T-helper 1 cell treated with Interleukin-12 subunit alpha and Interleukin-12 subunit beta and Interleukin-4 antibody, amounts not matched to agents 30 μg/mL and 1 μg/mL, for 36 hours (primary cell): ENCODE data around the gene HACD2.
"Not testable (repeated sequence)": the region's sequence is repeated elsewhere in the genome, so short reads cannot be mapped to it uniquely, and the experiment has no call there.

ENCODE experiments used
- H3K27ac Mint-ChIP-seq: one replicate; pipeline ENCODE4 v1.8.0; 2021; ENCODE audit warnings: mild to moderate bottlenecking, mixed read lengths
- H3K27me3 Mint-ChIP-seq: one replicate; pipeline ENCODE4 v1.8.0; 2021; ENCODE audit warnings: low read depth, mixed read lengths
- H3K36me3 Mint-ChIP-seq: one replicate; pipeline ENCODE4 v1.8.0; 2021; ENCODE audit warnings: low read depth, mixed read lengths
- H3K4me1 Mint-ChIP-seq: one replicate; pipeline ENCODE4 v1.8.0; 2021; ENCODE audit warnings: low read depth, mixed read lengths
- H3K4me3 Mint-ChIP-seq: one replicate; pipeline ENCODE4 v1.8.0; 2021; ENCODE audit warnings: mild to moderate bottlenecking, moderate library complexity, mixed read lengths
- H3K9me3 Mint-ChIP-seq: one replicate; pipeline ENCODE4 v1.8.0; 2021; ENCODE audit warnings: mixed read lengths

Gene HACD2

DNA sequence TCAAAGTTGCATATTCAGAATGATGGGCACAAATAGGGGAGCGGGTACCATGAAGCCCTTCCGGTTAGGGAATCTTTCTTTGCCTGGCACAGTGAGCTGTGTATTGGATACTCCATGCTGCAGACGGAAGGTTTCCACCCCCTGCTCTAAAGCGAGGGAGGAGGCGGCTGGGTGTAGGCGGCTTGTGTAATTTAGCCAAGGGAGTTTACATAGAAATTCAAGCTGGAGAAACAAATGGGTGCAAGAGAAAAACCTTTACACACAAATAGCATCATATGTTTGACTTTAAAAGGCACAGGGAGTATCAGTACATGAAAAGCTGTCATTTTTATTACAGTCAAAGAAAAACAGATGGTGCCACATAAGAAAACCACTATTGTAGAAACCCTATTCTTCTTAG lies 76.7 kb downstream of the HACD2 start:
- no peak overlapping the region for H3K27ac Mint-ChIP-seq
- H3K4me3 Mint-ChIP-seq = no peak overlapping the region

DNA sequence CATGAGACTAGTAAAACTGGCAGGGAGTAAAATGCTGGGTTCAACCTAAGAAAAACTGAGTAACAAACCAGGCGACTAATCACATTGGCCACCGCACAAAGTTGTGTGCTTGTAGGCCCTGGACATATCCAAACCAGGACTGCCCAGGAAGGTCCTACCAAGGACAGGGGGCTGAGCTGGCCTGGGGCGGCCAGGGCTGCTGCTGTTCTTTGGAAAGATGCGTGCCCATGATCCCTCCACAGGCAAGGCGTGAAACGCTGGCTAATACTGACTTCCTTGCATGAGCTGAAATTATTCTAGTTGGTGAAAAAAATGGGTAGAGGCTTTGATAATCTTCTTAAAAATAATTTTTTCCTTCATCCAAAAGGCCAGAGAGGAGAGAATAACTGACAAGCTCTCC lies 79.0 kb downstream of the HACD2 start:
- Mint-ChIP-seq H3K27me3 (no peaks in the 10 kb centered on the region), H3K36me3 (no peaks in the 10 kb centered on the region), H3K4me1 (no peaks in the 10 kb centered on the region), H3K9me3 (no peaks in the 10 kb centered on the region), H3K4me3 (no peak overlapping the region), H3K27ac (no peak overlapping the region)

More for the DNA sequence above, 76.7 kb downstream of the HACD2 start:
- Mint-ChIP-seq H3K27me3 (no peaks in the 10 kb centered on the region), H3K36me3 (peaks cover 4% of the 10 kb centered on the region), H3K9me3 (no peaks in the 10 kb centered on the region), H3K4me1 (no peaks in the 10 kb centered on the region)

DNA sequence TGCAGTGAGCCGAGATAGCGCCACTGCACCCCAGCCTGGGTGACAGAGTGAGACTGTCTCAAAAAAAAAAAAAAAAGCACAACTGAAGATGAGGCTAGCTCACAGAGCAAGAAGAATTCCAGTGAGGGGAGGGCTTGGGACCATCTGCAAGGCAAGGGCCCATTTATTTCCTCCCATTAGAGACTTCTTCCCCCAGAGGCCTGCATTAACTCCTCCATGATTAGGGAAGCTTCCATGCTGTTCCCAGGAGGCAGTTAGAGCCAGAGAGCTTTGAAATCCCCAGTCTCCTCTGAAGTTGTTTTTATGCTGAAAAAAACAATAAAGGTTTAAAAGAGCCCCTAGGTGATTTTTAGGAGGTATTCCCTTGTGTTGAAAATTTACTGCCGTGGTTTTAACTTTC lies 81.7 kb downstream of the HACD2 start:
- H3K4me3 Mint-ChIP-seq = no peak overlapping the region
- no peak overlapping the region for H3K27ac Mint-ChIP-seq
- H3K27me3 Mint-ChIP-seq = no peaks in the 10 kb centered on the region
- H3K4me1 Mint-ChIP-seq = no peaks in the 10 kb centered on the region
- no peaks in the 10 kb centered on the region for H3K9me3 Mint-ChIP-seq
- H3K36me3 Mint-ChIP-seq = no peaks in the 10 kb centered on the region

DNA sequence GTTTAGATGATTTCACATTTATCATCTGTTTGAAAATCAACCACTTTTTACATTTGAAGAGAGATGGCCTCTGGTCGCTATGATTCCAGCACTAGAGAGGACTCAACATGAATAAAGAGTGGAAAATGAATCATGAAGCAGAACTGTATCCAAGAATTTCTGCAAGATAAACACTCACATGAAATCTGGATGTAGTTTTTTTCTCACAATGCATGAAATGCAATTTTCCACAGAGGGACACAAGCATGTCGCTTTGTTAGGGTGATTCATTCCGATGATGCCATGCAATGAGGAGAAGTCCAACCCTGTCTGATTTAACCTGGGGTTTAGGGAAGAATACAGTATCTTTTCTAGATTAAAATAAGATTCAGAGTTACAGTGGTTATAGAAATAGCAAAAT lies 85.5 kb downstream of the HACD2 start:
- Mint-ChIP-seq H3K27ac (no peak overlapping the region), H3K9me3 (no peaks in the 10 kb centered on the region), H3K4me1 (no peaks in the 10 kb centered on the region), H3K36me3 (no peaks in the 10 kb centered on the region), H3K27me3 (no peaks in the 10 kb centered on the region), H3K4me3 (no peak overlapping the region)

DNA sequence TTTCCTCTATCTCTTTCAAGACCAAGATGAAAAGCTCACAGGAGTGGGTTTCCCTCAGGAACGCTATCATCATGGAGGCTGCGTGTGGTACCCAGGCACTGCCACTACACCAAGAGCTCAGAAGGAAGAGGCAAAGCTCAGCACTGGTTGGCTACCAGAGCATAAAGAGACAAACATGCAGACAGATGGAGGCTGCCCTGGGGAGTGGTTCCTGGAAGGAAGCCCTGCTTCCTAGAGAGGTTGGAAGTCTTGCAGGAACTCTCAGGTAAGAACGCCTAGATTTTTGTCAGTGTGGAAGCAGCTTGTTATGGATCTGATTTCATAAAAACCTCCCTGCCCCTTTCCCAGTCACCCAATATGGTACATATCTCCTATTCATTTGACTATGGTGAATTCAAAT lies 86.1 kb downstream of the HACD2 start:
- Mint-ChIP-seq H3K9me3 (no peaks in the 10 kb centered on the region), H3K36me3 (no peaks in the 10 kb centered on the region), H3K27me3 (no peaks in the 10 kb centered on the region), H3K4me1 (no peaks in the 10 kb centered on the region), H3K4me3 (no peak overlapping the region), H3K27ac (no peak overlapping the region)

DNA sequence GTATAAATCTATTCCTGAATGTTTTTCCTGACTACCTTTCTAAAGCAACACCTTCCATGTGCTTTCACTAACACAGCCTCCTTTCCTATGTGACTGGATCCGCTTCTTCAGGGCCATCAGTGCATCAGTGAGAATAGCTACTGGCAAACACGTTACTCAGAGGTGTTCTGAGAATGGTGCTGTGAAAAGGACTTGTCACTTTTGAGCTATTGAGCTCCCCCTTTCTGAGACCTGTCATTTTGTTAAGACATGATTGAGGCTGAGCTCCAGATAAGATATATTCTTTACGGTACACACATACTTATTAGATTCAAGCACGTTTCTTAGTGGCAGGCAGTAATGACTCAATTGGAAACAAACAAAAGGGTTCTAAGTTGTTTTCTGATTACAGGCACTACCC lies 90.9 kb downstream of the HACD2 start:
- Mint-ChIP-seq H3K9me3 (no peaks in the 10 kb centered on the region), H3K27me3 (no peaks in the 10 kb centered on the region)

DNA sequence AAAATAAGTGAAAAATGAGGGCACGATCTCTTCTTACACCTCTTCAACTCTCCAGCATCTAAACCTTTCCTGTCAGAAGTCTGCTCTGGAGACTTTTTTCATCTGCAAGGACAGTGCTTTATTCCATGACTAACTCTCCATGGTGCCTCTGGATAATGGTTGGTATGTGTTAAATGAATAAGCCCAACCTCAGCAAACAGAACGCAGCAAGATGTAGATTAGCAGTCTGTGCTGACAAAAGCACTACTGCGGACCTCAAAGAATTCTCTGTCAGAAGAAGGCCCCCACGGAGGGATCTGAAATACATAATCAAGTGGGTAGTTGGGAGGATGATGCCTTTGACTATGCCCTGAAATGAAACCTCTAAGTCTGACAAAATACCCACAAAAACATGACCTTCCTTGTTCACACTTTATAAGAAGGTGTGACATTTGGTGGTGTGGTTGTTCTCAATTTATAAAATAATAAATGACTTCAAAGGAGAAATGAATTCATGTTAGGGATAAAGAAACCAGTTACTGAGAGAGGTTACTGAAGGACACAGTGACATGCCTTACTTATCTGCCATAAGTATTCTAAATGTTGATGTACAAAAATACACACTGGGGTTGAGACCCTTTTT lies 92.8 kb downstream of the HACD2 start:
- H3K4me1 Mint-ChIP-seq = no peaks in the 10 kb centered on the region
- H3K27ac Mint-ChIP-seq = no peak overlapping the region
- H3K36me3 Mint-ChIP-seq = no peaks in the 10 kb centered on the region
- H3K27me3 Mint-ChIP-seq = no peaks in the 10 kb centered on the region
- no peak overlapping the region for H3K4me3 Mint-ChIP-seq
- no peaks in the 10 kb centered on the region for H3K9me3 Mint-ChIP-seq

More for the DNA sequence above, 90.9 kb downstream of the HACD2 start:
- Mint-ChIP-seq H3K4me3 (no peak overlapping the region), H3K4me1 (no peaks in the 10 kb centered on the region), H3K36me3 (no peaks in the 10 kb centered on the region), H3K27ac (no peak overlapping the region)

DNA sequence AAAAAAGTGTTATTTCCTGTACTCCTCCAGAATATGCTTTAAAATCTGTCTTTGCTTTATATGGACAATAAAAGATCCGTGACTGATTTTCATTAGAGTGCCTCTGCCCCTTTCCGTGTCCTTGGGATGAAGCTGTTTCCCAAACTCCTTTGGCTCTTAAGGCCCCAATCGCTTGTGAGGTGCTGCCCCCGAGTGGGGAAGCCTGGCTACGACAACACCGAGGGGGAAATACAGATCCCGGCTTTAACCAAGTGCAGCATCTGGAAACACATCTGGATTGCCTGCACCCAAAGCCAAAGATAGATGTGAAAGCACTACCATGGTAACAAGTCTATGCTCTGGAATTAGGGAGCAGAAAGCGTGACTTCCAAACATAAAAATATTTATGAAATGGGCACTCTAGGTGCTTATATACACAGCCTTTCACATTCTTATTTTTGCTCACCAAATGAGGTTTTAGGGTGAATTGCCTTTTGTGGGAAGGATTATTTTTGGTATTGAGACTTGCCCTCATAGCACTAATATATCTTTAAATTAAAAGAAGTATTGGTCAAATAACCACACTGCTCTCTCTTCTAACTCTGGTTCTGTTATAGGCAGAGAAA lies 95.4 kb downstream of the HACD2 start:
- Mint-ChIP-seq H3K27me3 (no peaks in the 10 kb centered on the region), H3K9me3 (no peaks in the 10 kb centered on the region), H3K36me3 (no peaks in the 10 kb centered on the region), H3K4me1 (no peaks in the 10 kb centered on the region), H3K4me3 (no peak overlapping the region), H3K27ac (no peak overlapping the region)

DNA sequence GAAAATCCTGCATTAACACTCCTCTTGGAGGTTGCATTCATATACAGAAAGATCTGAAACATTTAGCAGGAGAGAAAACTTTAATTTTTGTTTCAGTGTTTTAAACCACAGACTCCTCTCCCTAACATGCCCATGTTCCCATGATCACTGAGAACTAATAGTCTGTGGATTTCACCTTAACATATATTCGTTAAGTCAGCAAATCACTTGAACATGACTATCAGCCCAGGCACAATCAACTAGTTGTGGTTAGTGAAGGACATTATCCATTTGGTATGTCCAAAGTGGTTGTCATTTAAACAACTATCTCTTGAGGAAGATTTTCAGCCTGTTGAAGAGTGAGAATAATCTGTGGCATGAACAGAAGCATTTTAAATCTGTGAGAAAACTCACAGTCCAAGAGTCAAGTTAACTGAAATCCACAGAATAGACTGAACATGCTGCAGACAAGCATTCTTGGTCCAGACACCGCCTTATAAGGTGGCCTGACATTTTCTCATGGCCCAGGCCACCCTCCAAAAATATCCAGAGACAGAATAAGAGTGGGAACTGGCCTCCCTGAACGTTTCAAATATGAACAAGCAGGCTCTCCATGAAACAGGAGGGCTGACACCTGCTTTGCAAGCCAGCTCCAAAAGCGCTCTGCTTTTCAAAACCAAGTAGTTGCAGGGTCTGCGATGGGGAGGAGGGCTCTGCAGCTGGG lies 96.1 kb downstream of the HACD2 start:
- Mint-ChIP-seq H3K4me3 (no peak overlapping the region), H3K9me3 (no peaks in the 10 kb centered on the region), H3K4me1 (no peaks in the 10 kb centered on the region), H3K27me3 (no peaks in the 10 kb centered on the region), H3K36me3 (no peaks in the 10 kb centered on the region), H3K27ac (no peak overlapping the region)

DNA sequence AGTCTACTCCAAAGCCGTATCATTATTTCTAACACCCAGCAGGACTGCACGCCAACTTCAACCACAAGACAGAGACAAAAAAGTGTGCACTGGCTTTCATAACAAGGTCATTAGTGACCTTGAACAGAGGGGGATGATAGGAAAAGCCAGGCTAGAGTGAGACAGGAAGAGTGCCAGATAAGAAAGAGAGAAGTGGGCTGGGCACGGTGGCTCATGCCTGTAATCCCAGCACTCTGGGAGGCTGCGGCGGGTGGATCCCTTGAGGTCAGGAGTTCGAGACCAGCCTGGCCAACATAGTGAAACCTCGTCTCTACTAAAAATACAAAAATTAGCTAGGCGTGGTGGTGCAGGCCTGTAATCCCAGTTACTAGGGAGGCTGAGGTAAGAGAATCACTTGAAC lies 97.8 kb downstream of the HACD2 start:
- not testable (repeated sequence) for H3K27me3 Mint-ChIP-seq, H3K4me3 Mint-ChIP-seq, H3K4me1 Mint-ChIP-seq, H3K27ac Mint-ChIP-seq, H3K36me3 Mint-ChIP-seq, H3K9me3 Mint-ChIP-seq

DNA sequence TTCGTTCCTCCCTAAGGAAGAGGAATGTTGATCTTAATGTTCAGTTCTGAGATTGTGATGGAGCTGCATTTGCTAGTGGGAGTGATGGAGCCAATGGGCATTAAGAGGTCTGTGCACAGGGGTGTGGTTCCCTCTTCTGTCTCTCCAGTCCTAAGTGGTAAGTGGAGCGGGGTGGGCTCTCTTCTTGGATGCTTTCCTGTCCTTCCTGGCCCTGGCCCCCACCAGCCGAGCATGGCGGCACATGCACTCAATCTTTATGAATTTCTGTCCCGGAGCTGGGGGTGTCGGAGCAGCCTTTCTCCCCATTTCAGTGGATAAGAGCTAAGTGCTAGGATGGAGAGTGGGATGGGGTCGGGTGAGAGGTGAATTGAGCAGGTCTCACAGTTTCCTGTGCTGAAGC lies 98.4 kb downstream of the HACD2 start:
- Mint-ChIP-seq H3K9me3 (no peaks in the 10 kb centered on the region), H3K27ac (no peak overlapping the region), H3K4me3 (no peak overlapping the region), H3K4me1 (no peaks in the 10 kb centered on the region), H3K27me3 (no peaks in the 10 kb centered on the region), H3K36me3 (no peaks in the 10 kb centered on the region)

DNA sequence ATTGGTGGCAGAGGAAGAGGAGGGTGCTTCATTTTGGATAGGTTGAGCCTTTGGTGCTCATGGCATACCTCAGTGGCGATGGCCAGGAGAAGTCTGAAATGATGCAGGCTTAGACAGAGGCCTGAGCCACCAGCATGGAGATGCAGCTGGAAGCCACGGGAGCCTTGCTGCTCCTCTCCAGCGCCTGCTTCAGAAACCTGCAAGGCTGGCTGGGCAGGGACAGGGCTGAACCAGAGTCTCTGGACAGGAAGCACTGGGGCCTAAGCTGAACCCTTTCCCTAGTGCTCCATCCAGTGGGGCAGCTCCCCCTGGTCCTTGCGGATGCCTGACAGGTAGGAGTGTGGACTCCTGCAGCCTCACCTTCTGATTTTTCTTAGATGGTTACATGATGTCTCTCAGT lies 99.3 kb downstream of the HACD2 start:
- no peaks in the 10 kb centered on the region for H3K9me3 Mint-ChIP-seq
- H3K27me3 Mint-ChIP-seq = peaks cover 5% of the 10 kb centered on the region
- H3K36me3 Mint-ChIP-seq = no peaks in the 10 kb centered on the region
- H3K27ac Mint-ChIP-seq = no peak overlapping the region
- no peak overlapping the region for H3K4me3 Mint-ChIP-seq
- H3K4me1 Mint-ChIP-seq = no peaks in the 10 kb centered on the region

DNA sequence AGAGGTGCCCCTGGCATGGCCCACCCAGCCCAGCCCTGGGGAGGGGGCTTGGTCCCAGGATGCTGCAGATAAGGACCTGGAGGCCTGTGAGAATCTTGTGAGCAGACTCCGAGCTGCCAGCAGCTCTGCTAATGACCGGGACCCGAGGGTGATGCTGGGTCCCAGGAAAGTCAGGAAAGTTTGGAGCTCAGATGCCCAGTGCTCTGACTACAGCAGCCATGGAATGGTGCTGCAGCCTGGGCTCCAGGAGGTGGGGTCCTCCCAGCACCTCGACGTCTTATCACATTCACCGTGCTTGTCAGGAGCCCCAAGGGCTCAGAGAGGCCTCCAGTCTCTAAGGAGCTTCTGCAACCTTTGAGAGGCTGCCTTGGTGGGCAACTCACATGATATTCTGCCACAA lies 101.7 kb downstream of the HACD2 start:
- H3K9me3 Mint-ChIP-seq = no peaks in the 10 kb centered on the region
- no peak overlapping the region for H3K4me3 Mint-ChIP-seq
- H3K27ac Mint-ChIP-seq = no peak overlapping the region
- H3K27me3 Mint-ChIP-seq = peaks cover 6% of the 10 kb centered on the region
- no peaks in the 10 kb centered on the region for H3K36me3 Mint-ChIP-seq
- no peaks in the 10 kb centered on the region for H3K4me1 Mint-ChIP-seq

DNA sequence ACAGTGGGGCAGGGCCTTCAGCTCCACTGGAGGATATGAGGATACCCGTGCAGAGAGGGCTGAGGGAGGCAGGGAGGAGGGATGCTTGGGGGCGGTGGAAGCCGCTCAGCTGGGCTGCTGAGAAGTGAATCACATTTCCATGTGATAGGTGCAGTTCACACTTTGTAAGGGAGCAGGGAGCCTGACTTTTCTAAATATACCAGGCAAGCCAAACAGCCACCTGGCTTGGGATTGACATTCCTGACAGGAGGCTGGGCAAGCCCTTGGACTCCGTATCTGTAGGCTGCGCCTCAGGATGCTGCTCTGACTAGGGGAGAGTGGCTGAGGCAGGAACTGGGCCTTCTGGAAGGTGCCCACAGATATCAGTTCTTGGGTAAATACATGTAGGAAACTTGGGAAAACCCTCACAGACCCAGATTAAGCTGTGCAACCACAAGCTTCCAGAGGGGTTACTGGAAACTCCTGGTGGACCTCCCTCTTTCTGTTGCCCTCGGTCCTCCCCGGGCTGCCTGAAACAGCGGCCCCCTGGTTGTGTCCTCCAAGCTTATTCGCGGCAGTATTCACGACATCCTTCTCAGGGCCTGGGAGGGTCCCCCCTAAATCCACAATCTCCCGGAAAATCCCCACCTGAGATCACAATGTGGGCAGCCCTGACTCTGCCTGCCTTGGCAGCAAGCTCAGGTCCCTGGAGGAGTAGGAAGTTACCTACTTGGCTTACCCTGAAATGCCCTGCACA lies 103.0 kb downstream of the HACD2 start:
- Mint-ChIP-seq H3K27me3 (peaks cover 6% of the 10 kb centered on the region), H3K9me3 (no peaks in the 10 kb centered on the region), H3K4me3 (no peak overlapping the region), H3K27ac (no peak overlapping the region), H3K4me1 (no peaks in the 10 kb centered on the region), H3K36me3 (no peaks in the 10 kb centered on the region)

DNA sequence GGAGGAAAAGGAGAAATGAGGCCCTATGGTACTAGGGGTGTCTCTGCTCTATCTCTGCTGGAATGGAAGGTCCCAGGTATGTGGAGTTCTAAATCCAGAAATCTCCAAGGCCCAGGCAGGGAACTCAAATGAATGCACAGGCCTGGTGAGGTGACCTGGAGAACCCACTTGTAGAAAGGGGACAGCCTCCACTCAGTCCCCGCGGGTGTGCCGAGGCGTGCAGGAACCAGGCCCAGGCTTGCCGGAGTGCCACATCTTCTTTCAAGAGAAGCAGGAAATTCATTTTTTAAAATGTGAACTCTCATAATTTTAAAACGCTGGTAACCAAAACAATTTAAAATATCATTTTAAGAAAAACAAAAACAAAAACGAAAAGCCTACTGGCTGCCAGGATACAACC lies 103.8 kb downstream of the HACD2 start:
- Mint-ChIP-seq H3K4me3 (no peak overlapping the region), H3K27me3 (peaks cover 8% of the 10 kb centered on the region), H3K4me1 (no peaks in the 10 kb centered on the region), H3K27ac (no peak overlapping the region), H3K9me3 (no peaks in the 10 kb centered on the region), H3K36me3 (no peaks in the 10 kb centered on the region)
